ENCODE results near the gene BAG3.
"Not testable (repeated sequence)": the region's sequence is repeated elsewhere in the genome, so short reads cannot be mapped to it uniquely, and the experiment has no call there.

BAG3 gene

DNA sequence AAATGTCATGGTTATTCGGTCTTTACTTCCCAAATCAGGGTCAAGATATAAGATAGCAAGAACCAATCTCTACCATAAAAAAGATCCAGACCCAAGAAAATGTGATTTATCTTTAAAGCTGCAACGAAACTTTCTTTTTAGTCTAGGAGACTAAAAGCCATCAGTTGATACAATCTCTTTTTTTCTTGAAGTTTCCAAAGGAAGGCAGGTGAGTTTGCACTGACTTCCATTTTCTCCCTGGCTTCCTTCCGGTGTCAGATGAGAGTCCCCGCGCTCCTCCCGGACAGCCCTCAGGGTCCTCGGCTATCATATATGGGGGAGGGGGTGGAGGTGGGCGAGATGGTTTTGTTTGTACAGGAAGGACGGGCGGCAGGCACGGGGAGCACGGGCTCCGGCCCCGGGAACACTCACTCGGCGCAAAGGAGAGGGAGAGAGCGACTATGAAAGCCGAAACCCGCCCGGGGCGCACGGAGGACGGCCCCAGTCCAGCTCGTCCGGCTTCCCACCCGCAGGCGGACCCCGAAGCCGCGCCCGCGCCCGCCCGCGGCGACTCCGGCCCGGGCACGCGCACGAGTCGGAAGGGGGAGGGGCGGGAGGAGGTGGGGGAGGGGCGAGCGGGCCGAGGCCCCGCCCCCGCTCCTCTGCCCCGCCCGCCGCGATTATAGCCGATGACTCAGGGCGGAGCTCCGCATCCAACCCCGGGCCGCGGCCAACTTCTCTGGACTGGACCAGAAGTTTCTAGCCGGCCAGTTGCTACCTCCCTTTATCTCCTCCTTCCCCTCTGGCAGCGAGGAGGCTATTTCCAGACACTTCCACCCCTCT is at the start of gene BAG3:
Gene BAG3 (plus strand): TSS at position 689 of the 822 bp plus-strand sequence. CDS start 296 bp downstream, outside the sequence.
- DNase-seq, result peak; percentile 70

DNA sequence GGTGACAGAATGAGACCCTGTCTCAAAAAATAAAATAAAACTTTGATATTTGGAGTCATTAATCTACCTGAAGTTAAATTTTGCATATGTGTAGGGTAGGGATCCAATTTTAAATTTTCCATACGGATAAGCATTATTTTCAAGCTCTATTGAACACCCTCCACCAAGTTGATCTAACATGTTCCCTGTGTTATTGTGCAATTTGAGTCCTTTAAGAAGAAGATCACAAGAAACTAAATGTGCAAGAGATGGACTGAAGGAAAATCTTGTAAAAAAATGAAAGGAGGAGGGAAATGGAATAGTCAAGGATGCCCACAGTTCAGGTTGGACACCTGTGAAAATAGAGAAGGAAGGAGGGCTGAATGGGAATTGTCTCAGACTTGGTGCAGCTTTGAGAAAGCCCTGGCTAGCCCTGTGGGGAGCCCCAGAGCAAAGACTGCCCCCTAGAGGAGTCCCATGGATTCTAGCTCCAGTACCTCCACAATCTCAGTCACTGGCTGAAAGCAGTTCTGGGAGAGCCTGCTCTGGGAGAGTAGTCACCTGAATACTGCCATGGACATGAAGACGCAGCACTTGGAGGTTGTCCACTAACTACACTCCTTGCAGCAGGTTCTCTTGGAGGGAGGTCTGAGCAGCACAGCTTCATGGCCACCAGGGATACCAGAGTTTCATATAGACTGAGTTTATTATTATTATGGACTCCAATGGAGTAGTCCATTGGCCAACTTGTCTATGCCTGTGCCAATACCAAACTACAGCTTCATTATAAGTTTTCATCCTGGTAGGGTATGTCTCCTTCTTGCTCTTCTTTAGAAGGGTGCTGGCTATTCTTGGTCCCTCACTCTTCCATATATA is 48.7 kb upstream of the BAG3 start:
- no peak for DNase-seq

DNA sequence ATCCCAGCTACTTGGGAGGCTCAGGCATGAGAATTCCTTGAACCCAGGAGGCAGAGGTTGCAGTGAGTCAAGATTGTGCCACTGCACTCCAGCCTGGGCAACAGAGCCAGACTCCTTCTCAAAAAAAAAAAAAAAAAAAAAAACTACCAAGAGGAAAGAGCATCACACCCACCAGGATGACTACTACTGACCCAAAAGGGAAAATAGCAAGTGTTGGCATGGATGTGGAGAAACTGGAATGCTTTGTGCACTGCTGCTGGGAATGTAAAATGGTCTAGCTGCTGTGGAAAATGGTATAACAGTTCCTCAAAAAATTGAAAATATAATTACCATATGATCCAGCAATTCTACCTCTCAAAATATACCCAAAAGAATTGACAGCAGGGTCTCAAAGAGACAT is 46.7 kb upstream of the BAG3 start:
- no peak for DNase-seq

DNA sequence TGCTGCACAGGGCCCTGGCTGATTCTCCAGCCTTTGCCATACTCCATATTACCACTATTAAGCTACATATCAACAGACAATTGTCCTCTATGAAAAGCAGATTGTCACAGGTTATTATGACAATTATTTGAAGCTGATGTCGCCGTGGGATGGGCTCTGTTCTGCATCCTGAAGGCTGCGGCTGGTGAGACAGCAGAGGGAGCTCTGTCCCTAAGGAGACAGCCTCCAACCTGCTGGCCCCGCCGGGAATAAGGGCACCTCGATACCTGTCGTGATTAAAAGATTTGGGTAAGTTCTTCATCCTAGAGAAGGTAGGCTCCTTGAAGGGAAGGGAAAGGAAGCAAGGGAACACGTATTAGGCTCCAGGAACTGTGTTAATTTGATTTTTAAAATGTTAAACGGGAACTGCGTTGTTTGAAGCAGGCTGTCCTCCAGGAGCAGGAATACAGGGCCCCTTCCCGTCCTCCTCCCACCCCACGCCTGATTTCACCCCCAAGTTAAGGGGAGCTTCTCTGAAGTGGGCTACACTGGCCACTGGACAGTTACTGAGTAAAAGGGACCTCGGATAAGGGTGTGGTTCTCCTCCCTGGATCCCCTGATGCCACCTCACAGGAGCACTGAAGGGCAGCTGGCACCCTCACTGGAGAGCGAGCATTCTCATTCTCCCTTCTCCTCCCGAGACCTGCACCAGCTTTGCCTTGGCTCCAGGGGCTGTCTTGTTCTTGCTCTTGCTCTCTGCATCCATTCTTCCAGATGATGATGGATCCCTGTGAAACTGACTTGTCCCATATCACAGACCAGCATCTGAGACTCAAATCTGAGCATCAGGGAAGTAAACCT is 42.6 kb upstream of the BAG3 start:
- DNase-seq, result peak; percentile 28

DNA sequence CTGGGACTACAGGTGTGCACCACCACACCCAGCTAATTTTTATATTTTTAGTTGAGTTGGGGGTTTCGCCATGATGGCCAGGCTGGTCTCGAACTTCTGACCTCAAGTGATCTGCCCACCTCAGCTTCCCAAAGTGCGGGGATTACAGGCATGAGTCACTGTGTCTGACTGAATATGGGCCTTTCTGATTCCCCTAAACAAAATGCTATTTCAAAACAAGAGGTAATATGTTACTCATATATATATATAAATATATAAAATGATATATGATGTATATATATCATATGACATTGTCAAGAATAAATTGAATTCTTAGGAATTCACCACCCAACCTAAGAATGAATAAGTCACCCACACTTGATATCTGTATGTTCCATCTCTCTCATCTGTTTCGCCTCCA is 41.7 kb upstream of the BAG3 start:
- no peak for DNase-seq

DNA sequence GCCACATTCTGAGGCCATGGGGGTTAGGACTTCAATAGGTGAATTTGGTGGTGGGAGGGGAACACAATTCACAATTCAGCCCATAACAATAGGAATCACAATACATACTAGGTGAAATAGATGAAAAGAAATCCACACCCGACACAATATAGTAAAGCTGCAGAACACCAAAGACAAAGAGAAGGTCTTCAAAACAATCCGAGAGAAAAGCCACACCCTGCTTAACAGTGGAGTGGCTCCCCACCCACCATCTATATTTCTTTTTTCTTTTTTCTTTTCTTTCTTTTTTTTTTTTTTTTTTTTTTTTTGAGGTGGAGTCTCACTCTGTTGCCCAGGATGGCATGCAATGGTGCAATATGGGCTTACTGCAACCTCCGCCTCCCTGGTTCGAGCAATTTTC is 39.7 kb upstream of the BAG3 start:
- DNase-seq, result no peak

DNA sequence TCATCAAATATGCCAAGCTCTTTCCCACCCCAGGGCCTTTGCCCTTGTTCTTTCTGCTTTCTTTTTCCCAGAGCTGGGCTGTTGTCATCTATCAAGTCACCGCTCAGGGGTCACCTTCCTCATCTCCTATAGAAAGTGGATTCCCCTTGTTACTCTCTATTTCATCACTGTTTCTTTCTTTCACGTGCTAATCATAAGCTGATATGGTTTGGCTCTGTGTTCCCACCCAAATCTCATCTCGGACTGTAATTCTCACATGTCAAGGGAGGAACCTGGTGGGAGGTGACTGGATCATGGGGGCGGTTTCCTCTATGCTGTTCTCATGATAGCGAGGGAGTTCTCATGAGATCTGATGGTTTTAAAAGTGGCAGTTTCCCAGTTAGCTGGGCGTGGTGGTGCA is 37.4 kb upstream of the BAG3 start:
- no peak for DNase-seq

DNA sequence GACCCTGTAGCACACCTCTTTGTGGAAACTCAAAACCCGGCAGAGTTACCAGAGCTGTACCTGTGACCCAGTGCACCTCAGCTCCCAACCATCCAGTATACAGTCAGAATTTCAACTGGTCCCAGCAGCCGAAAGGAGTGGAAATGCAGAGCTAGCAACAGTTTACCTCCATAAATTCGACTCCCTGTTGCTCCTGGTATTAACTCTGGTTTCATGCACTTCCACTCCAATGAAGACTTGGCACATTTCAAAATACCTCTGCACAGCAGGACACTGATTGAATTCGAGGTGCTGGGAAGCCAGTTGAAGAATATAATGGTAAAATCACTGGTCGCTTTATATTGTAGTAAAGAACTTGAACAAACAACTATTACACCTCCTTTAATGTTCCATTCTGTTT is 36.5 kb upstream of the BAG3 start:
- DNase-seq, result no peak

DNA sequence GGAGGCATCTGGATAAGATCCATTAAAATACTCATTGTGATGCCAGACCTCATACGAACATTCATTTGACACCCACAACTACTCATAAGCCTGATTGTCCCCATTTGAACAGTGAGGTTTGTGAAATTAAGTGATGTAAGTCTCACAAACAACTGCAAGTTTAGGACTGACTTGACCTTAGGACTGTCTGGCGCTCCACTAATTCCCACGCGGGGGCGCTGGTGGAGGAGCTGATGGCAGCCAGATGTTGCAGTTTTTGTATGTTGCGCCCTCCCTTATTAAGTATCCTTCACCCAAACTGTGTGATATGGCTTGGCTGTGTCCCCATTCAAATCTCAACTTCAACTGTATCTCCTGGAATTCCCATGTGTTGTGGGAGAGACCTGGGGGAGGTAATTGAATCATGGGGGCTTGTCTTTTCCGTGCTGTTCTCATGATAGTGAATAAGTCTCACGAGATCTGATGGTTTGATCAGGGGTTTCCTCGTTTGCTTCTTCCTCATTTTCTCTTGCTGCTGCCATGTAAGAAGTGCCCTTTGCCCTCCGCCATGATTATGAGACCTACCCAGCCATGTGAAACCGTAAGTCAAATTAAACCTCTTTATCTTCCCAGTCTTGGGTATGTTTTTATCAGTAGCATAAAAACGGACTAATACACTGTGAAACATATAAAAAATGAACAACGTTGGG is 34.2 kb upstream of the BAG3 start:
- DNase-seq, result no peak

DNA sequence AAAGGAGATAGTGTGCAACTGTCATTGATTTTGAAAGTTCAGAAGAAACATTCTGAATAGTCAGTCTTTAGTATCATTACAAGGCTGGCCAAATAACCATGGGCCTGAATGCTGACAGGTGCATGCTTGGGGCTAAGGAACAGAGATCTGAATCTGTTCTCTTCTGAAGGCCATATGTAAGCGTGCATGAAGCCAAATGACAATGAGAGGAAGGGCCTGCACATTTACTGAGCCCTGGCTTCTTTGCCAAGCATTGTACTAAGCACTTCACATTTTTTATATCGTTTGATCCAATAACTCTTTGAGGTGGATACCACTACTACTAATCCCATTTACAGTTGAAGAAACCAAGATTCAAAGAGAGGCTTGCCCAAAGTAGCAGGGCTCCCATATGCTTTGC is 32.0 kb upstream of the BAG3 start:
- DNase-seq, result no peak

DNA sequence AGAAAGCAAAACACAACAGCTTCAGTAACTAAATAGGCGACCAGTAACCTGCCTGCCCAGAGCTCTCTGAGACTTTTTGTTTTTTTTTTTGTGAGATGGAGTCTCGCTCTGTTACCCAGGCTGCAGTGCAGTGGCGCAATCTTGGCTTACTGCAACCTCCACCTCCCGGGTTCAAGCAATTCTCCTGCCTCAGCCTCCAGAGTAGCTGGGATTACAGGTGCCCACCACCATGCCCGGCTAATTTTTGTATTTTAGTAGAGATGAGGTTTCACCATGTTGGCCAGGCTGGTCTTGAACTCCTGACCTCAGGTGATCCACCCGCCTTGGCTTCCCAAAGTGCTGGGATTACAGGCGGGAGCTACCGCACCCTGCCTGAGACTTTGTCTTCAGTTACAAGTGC is 31.4 kb upstream of the BAG3 start:
- DNase-seq, result not testable (repeated sequence)

DNA sequence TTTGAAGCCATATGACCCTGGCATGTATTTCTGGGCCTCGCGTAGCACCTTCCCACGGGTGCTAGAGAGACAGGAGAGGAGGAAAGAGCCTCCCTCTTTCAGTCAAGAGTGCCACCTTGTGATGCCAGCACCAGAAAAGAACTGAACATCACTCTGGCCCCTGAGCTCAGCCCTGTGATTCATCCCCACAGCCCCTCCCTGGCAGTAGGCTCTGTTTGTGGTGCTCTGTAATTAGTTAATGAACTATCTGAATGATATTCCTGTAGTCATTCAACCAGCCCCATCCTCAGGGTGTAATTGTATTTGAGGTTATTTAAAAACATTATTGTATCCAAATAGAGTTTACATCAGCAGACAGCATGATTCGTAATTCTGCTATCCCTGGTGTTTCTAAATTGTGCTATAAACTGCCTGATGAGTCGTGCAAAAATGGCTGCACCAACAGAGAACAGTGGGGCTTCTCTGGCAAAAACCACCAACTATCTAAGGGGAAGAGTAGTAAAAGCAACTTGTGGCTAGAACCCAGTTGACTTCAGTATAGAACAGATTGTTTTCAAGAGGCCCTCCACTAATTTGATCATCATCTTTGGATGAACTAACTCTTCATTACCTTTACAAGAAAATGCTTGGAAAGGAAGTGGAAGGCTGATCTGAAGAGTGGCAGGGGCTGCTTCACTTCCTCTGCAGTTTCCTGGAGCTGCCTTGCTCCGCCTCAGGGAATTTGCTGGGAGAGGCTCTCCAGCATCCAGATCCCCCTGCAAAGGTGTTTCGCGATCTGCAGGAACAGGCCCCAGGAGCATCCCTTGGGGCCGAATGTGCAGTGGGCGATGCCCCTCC is 30.7 kb upstream of the BAG3 start:
- no peak for DNase-seq

DNA sequence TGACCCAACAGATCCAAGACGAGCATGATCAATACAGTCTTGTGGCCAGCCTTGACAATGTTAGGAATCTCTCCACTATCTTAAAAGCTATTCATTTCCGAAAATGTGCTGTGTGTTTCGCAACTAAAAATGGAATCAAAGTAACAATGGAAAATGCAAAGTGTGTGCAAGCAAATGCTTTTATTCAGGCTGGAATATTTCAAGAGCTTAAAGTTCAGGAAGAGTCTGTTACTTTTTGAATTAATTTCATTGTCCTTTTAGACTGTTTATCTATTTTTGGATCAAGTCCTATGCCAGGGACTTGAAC is 30.1 kb upstream of the BAG3 start:
- DNase-seq, result no peak

DNA sequence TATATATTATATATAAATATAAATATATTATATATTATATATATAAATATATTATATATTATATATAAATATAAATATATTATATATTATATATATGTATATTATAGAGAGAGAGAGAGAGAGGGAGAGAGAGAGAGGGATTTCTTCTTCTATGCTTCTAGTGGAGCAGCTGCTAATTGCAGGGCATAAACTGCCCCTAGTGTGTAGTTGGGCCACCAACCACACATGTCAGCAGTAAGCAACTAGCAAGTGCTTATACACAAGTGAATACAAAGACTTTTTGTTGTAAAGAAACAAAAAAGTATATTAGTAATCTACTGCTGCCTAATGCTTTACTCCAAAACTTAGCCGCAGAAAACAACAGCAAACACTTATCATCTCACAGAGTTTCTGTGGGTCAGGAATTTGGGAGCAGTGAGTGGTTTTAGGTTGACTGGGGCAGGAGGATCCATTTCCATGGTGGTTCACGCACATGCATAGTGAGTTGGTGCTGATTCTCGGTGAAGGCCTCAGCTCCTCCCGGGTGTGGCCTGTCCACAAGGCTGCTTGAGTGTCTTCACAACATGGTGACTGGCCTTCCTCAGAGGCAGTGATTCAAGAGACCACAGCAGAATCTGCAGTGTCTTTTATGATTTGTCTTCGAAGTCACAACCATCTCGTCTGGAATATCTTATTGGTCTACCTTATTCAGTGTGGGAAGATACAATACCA is 25.5 kb upstream of the BAG3 start:
- no peak for DNase-seq

DNA sequence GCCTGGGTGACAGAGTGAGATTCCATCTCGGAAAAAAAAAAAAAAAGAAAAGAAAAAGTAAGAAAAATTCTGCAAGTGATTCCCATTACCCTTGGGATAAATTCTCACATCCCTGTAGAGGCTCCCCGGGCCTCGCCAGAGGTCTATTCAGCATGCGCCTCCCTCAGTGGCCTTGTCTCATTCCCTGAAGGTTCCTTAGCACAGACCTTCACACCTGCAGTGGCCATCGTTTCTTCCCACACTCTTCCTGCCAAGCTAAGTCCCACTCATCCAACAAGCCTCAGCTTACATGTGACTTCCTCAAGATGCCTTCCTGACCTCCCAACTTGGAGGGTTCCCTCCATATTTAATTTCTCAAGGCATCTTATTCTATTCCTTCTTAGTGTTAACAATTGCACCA is 20.9 kb upstream of the BAG3 start:
- no peak for DNase-seq

DNA sequence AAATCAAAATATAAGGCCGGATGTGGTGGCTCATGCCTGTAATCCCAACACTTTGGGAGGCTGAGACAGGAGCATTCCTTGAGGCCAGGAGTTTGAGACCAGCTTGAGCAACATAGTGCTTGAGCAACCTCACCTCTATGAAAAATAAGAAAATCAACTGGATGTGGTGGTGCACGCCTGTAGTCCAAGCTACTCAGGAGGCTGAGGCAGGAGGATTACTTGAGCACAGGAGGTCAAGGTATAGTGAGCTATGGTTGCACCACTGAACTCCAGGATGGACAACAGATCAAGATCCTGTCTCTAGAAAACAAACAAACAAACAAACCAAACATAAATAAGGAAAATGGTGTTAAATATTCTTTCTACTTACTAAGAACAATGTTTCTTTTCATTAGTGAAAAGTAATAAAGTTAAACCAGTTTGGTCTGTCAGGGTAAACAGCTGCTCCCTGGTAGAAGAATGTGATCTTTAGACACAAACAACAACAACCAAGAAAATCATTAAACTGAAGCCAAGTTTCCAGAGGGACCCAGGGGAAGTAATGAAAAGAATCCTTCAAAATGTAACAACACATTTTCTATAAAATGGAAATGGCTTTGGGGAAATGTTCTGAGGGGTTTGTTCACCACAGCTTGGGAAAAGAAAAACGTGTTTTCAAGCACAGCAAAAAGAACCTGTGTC is 17.5 kb upstream of the BAG3 start:
- no peak for DNase-seq

DNA sequence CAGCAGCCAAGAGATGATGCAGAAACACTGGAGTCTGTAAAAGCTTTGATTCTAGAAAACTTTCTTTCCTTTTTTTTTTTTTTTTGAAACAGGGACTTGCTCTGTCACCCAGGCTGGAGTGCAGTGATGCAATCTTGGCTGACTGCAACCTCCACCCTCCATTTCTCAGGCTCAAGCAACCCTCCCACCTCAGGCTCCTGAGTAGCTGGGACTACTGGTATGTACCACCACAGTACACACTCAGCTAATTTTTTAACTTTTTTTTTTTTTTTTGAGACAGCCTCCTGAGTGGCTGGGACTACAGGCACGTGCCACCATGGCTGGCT is 17.0 kb upstream of the BAG3 start:
- DNase-seq, result no peak

DNA sequence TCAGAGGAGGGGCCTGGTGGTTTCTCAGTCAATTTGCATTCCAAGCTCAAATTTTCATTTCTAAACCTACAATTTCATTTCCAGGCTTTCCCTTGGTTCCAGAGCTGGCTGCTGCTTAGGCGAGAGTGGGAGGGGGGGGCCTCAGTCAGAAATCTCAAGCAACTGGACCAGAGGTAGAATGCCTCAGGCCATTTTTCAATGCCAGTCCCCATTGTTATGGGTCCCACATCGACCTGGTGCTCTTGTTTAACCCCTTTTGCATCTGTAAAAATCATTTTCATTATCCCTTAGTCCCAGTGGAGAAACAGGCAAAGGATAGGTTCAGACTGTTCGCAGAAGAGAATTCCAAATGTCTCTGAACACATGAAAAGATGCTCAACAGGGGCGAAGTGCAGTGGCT is 13.5 kb upstream of the BAG3 start:
- no peak for DNase-seq

DNA sequence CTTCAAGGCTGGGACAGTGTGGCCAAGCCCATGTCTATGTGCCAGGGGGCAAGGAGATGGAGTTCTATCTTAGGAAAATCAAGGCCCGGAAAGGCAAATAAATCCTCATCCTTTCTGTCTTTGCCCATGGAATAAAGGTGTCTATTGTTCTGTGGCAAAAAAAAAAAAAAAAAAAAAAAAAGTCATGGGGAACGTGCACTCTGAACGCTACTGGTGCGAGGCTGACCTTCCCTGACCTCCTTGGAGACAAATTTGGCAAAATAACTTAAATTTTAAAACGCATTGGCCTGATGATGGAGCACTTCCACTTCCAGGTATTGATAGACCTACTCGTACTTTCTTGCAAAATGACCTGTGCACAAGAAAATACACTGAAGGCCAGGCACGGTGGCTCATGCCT is 12.2 kb upstream of the BAG3 start:
- DNase-seq, result no peak

DNA sequence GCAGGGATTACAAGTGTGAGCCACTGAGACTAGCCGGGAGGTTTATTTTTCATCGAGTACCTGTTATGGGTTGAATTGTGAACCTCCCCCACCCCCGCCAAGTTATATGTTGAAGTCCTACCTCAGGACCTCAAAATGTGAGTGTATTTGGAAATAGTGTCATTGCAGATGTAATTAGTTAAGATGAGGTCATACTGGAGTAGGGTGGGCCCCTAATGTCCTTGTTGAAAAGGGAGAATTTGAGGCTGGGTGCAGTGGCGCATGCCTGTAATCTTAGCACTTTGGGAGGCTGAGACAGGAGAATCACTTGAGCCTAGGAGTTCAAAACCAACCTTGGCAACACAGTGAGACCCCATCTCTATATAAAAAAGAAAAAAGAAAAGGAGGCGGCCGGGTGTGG is 10.8 kb upstream of the BAG3 start:
- DNase-seq, result no peak

Measured in NCI-H510A (cell line).